ENCODE data around the gene AFMID. TPM values are rescaled to one million over a fixed set of nuclear protein-coding genes. Genes with fewer than 3 reads are reported as not detected.

The AFMID gene
- total and polyA plus RNA-seq, 2 experiments from 2014 or later, result 38.0 to 47.5 TPM

GRCh38 chr17:78202666-78203065 lies 15.5 kb downstream of the AFMID start:
- Histone ChIP-seq H3F3A (replicated peaks; ENCODE audit: low read depth) (no peaks in the 10 kb centered on the region), H3K27me3 (ENCODE audit: insufficient read depth) (no peaks in the 10 kb centered on the region), H3K4me3 (no peak overlapping the region), H4K20me1 (replicated peaks; ENCODE audit: insufficient read depth) (peaks cover 8% of the 10 kb centered on the region), H3K9me2 (ENCODE audit: insufficient read depth) (no peaks in the 10 kb centered on the region), H3K27ac (ENCODE audit: low read depth) (no peak overlapping the region), H3K36me3 (ENCODE audit: insufficient read depth) (no peaks in the 10 kb centered on the region), H3K4me2 (no peak overlapping the region), H2AFZ (no peak overlapping the region), H3K79me2 (replicated peaks; ENCODE audit: insufficient read depth) (no peaks in the 10 kb centered on the region), H3K4me1 (ENCODE audit: insufficient read depth) (no peaks in the 10 kb centered on the region; the same call in 1 of the 2 replicates)
- ATAC-seq (no peak), DNase-seq (ENCODE audit: low spot score) (no peak)
- Mint-ChIP-seq H3K27me3 (ENCODE audit: insufficient read depth, low read depth, poor library complexity) (peaks cover 10% of the 10 kb centered on the region), H3K4me3 (no peak overlapping the region), H3K36me3 (ENCODE audit: low read depth) (peaks cover 27% of the 10 kb centered on the region), H3K9me3 (no peaks in the 10 kb centered on the region; the same call in 2 of the 3 replicates), H3K27ac (no peak overlapping the region), H3K4me1 (peaks cover 11% of the 10 kb centered on the region)
- no peak for TF ChIP-seq JUNB (IDR thresholded peaks at IDR 0.05; ENCODE audit: unreplicated experiment)

DNA sequence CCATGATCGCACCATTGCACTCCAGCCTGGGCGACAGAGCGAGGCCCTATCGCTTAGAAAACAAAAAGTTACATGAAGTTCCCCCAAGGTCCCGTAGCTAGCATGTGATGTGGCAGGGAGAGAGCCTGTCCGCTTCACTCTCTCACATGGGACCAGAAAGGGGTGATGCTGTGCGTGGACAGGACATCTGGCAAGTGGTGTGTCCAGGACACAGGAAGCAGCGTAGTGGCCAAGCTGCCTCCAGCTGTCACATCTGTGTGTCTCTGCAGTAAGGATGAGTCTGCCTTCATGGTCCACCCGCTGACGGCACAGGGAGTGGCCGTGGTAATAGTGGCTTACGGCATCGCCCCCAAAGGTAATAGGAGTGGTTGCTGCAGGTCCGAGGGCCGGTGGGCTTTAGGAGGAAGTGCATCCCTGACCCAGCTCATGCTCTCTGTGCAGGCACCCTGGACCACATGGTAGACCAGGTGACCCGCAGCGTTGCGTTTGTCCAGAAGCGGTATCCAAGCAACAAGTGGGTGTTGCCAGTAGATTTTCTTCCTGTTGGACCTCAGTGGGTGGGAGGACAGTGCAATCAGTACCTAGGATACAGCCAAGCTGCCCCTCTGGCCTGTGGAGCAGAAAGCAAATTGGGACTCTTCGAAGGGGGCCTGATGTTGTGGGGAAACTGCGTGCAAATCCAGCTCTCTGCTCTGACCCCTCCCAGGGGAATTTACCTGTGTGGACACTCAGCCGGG lies 17.4 kb downstream of the AFMID start:
- TF ChIP-seq EZH2phosphoT487 (IDR thresholded peaks at IDR 0.05; ENCODE audit: unreplicated experiment), result no peak
- no peak for TF ChIP-seq STAT1 (IDR thresholded peaks at IDR 0.05; ENCODE audit: unreplicated experiment)
- Mint-ChIP-seq H3K36me3 (ENCODE audit: low read depth) (peaks cover 15% of the 10 kb centered on the region; the same call in 1 of the 3 replicates), H3K4me3 (no peak overlapping the region), H3K27ac (no peak overlapping the region), H3K9me3 (no peaks in the 10 kb centered on the region), H3K27me3 (ENCODE audit: insufficient read depth, low read depth, poor library complexity) (peaks cover 3% of the 10 kb centered on the region), H3K4me1 (no peaks in the 10 kb centered on the region)
- Histone ChIP-seq H2AFZ (no peak overlapping the region), H3K4me3 (no peak overlapping the region), H3K27ac (ENCODE audit: low read depth) (no peak overlapping the region), H3K27me3 (ENCODE audit: insufficient read depth) (no peaks in the 10 kb centered on the region), H3F3A (replicated peaks; ENCODE audit: low read depth) (no peaks in the 10 kb centered on the region), H3K9me2 (ENCODE audit: insufficient read depth) (no peaks in the 10 kb centered on the region), H3K4me2 (no peak overlapping the region), H3K79me2 (replicated peaks; ENCODE audit: insufficient read depth) (no peaks in the 10 kb centered on the region), H4K20me1 (replicated peaks; ENCODE audit: insufficient read depth) (peaks cover 4% of the 10 kb centered on the region), H3K4me1 (ENCODE audit: insufficient read depth) (no peaks in the 10 kb centered on the region), H3K36me3 (ENCODE audit: insufficient read depth) (no peaks in the 10 kb centered on the region)
- ATAC-seq (no peak), DNase-seq (ENCODE audit: low spot score) (no peak)

DNA sequence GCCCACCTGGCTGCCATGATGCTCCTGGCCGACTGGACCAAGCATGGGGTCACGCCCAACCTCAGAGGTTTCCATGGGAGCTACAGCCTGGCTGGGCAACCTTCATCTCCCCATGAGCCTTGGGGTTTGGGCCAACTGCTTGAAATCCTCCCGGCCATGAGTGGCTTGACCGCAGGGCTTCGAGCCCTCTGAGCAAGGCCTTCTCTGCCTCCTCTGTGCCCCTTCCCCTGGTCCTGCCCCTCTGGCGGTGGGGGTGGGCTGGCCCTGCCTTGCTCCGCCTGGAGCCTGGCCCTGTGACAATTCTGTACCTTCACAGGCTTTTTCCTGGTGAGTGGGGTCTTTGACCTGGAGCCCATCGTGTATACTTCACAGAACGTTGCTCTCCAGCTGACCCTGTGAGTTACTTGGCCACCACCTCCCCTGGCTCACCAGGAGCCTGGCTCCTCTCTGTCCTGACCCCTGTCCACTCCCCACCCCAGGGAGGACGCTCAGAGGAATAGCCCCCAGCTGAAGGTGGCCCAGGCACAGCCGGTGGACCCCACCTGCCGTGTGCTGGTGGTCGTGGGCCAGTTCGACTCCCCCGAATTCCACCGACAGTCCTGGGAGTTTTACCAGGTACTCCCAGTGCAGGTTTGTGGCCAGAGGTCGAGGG lies 18.1 kb downstream of the AFMID start:
- H3K27me3 Mint-ChIP-seq (ENCODE audit: insufficient read depth, low read depth, poor library complexity), result peaks cover 5% of the 10 kb centered on the region
- H3K4me3 Mint-ChIP-seq, result no peak overlapping the region
- no peak for ATAC-seq

More for the DNA sequence above, 18.1 kb downstream of the AFMID start:
- H3F3A ChIP-seq (replicated peaks; ENCODE audit: low read depth), result no peaks in the 10 kb centered on the region
- no peaks in the 10 kb centered on the region for H3K9me3 Mint-ChIP-seq
- no peak overlapping the region for H3K4me2 ChIP-seq
- no peak overlapping the region for H3K27ac Mint-ChIP-seq
- DNase-seq (ENCODE audit: low spot score), result no peak
- H3K36me3 Mint-ChIP-seq (ENCODE audit: low read depth), result peaks cover 14% of the 10 kb centered on the region; the same call in 1 of the 3 replicates
- no peak overlapping the region for H3K27ac ChIP-seq (ENCODE audit: low read depth)
- H3K79me2 ChIP-seq (replicated peaks; ENCODE audit: insufficient read depth), result no peaks in the 10 kb centered on the region
- H3K4me1 Mint-ChIP-seq, result no peaks in the 10 kb centered on the region; the same call in 2 of the 3 replicates
- no peak overlapping the region for H3K4me3 ChIP-seq
- no peaks in the 10 kb centered on the region for H3K36me3 ChIP-seq (ENCODE audit: insufficient read depth)
- no peaks in the 10 kb centered on the region for H3K9me2 ChIP-seq (ENCODE audit: insufficient read depth)
- no peaks in the 10 kb centered on the region for H3K4me1 ChIP-seq (ENCODE audit: insufficient read depth)
- no peak for TF ChIP-seq ZNF114 (CRISPR knock-in tag; IDR thresholded peaks at IDR 0.05)
- no peak overlapping the region for H2AFZ ChIP-seq
- H4K20me1 ChIP-seq (replicated peaks; ENCODE audit: insufficient read depth), result peaks cover 4% of the 10 kb centered on the region
- H3K27me3 ChIP-seq (ENCODE audit: insufficient read depth), result no peaks in the 10 kb centered on the region
